Right lobe of liver (tissue), 6 donors: ENCODE measurements around the gene ABL2. TPM values are rescaled to one million over a fixed set of nuclear protein-coding genes. Genes with fewer than 3 reads are reported as not detected.

Experiments used
- ATAC-seq, 4 donors: fragments of 200-7000 bp; cut with Tn5 transposase; one replicate each; pipeline ENCODE4 v1.9.1; 2020; ENCODE audit warnings: mild to moderate bottlenecking in 4 of 4, moderate library complexity in 4 of 4
- DNase-seq, 3 donors: peaks; one replicate each; pipeline ENCODE4 v3.0.0-alpha.2; 2020
- H3K27ac ChIP-seq, 3 donors: fragments of 200-600 bp; one replicate each; pipeline ENCODE4 v1.8.0; 2022
- H3K27me3 ChIP-seq, 2 donors: fragments of 200-600 bp; one replicate each; pipeline ENCODE4 v1.8.0; 2022
- H3K36me3 ChIP-seq, 4 donors: fragments of 200-600 bp; sonication (generic) in 1 of 4; one replicate each; pipeline versions ENCODE4 v1.5.1 to v1.8.0; 2017 to 2022; ENCODE audit warnings: control low read depth in 1 of 4
- H3K4me1 ChIP-seq, 4 donors: fragments of 200-600 bp; sonication (generic) in 1 of 4; one replicate each; pipeline versions ENCODE4 v1.5.1 to v1.8.0; 2017 to 2022; ENCODE audit warnings: control low read depth in 1 of 4
- H3K4me3 ChIP-seq, 3 donors: fragments of 200-600 bp; one replicate each; pipeline ENCODE4 v1.8.0; 2022
- H3K9me3 ChIP-seq, 4 donors: fragments of 200-600 bp; sonication (generic) in 1 of 4; one replicate each; pipeline versions ENCODE4 v1.5.1 to v1.8.0; 2017 to 2022; ENCODE audit warnings: control low read depth in 1 of 4
- CTCF ChIP-seq, 4 donors: fragments of 200-600 bp in 3 of 4; fragments of 450-650 bp in 1 of 4; IDR thresholded peaks; one replicate each; pipeline versions ENCODE4 v1.5.1 to v1.8.0; 2016 to 2022; ENCODE audit warnings: antibody characterized with exemption in 4 of 4, mild to moderate bottlenecking in 2 of 4
- POLR2A ChIP-seq: fragments of 450-650 bp; IDR thresholded peaks from one replicate; pipeline ENCODE4 v1.6.1; 2017; ENCODE audit warnings: antibody characterized with exemption, mild to moderate bottlenecking
- WGBS: methylation state at CpG from one replicate; pipeline ENCODE4 v1.1.6; 2018; ENCODE audit warnings: low coverage, low lambda C conversion rate; ENCODE audit not compliant: insufficient coverage; ENCODE audit errors: missing lambda C conversion rate; 5-methylcytosine and 5-hydroxymethylcytosine counted together
- intact Hi-C, 2 donors: fragments of 100-400 bp; cut with DNase I; formaldehyde crosslinking; loops; one replicate each; pipeline versions ENCODE4 v1.11.2 to v1.14.1; 2022
- total RNA-seq, 6 experiments: library from RNA; depleted of rRNA in 2 of 6; stranded (reverse); fragments of >200 nt in 2 of 6; fragmentation: NEBNext Ultra II Directional in 3 of 6; extraction: Animal tissue kit (Norgen Biotek cat#: 25700) in 3 of 6; gene quantifications; one replicate each; pipeline versions ENCODE4 v1.1.0 to v1.2.4, GENCODE V29; 2016 to 2023
- donor health status: DM: no; HTN: yes; CAD: no.
- donor health status: DM: no; HTN: no; CAD: no.
- donor health status: DM: no; HTN: no; CAD: no.
- donor health status: DM: no; HTN: yes; CAD: no.
- donor health status: DM: no; HTN: yes; CAD: no.

The ABL2 gene
- total RNA-seq, 6 experiments from 2014 or later, result 3.8 to 7.7 (median 5.6) TPM

GRCh38 chr1:179156026-179156425 lies 73.5 kb downstream of the ABL2 start:
- Histone ChIP-seq H3K4me1 (peaks cover 0 to 26% (median 11%) of the 10 kb centered on the region in 4 donors), H3K4me3 (no peak overlapping the region), H3K36me3 (no peaks in the 10 kb centered on the region), H3K27me3 (no peaks in the 10 kb centered on the region), H3K9me3 (no peaks in the 10 kb centered on the region), H3K27ac (no peak overlapping the region)
- 90% methylated on average over 1 of the region's 1 CpG for WGBS
- ATAC-seq (no peak), DNase-seq (no peak)
- intact Hi-C loops, result no loop called here
- no peak for TF ChIP-seq CTCF (IDR thresholded peaks at IDR 0.05)
- no peak for TF ChIP-seq POLR2A

GRCh38 chr1:179155615-179156014 lies 73.9 kb downstream of the ABL2 start:
- no peak for TF ChIP-seq POLR2A
- no peak for TF ChIP-seq CTCF (IDR thresholded peaks at IDR 0.05)

GRCh38 chr1:179154437-179154836 lies 75.0 kb downstream of the ABL2 start:
- Histone ChIP-seq H3K4me1 (peaks cover 0 to 29% (median 12%) of the 10 kb centered on the region in 4 donors), H3K27ac (no peak overlapping the region), H3K36me3 (no peaks in the 10 kb centered on the region), H3K4me3 (no peak overlapping the region), H3K9me3 (no peaks in the 10 kb centered on the region), H3K27me3 (no peaks in the 10 kb centered on the region)
- ATAC-seq (no peak), DNase-seq (no peak)
- intact Hi-C loops, result no loop called here
- TF ChIP-seq CTCF (IDR thresholded peaks at IDR 0.05) (no peak), POLR2A (no peak)
- WGBS, result 100% methylated on average over 2 of the region's 4 CpGs

More at GRCh38 chr1:179155615-179156014, 73.9 kb downstream of the ABL2 start:
- ATAC-seq (no peak), DNase-seq (no peak)
- intact Hi-C loops, result no loop called here
- Histone ChIP-seq H3K9me3 (no peaks in the 10 kb centered on the region), H3K4me3 (no peak overlapping the region), H3K27ac (no peak overlapping the region), H3K36me3 (no peaks in the 10 kb centered on the region), H3K27me3 (no peaks in the 10 kb centered on the region), H3K4me1 (peaks cover 0 to 29% (median 12%) of the 10 kb centered on the region in 4 donors)
- no CpG with 5 or more reads among the region's 3 CpGs for WGBS

- no peaks in the 10 kb centered on the region for H3K36me3 ChIP-seq
- no peak overlapping the region for H3K4me3 ChIP-seq
- intact Hi-C loops, result no loop called here
- no peaks in the 10 kb centered on the region for H3K9me3 ChIP-seq
- WGBS, result 76% methylated on average over 5 of the region's 6 CpGs
- peak overlapping the region in 1 of 3 donors; percentile 39 for H3K27ac ChIP-seq
- DNase-seq (no peak), ATAC-seq (peak in 1 of 4 donors; percentile 21)
- H3K27me3 ChIP-seq, result no peaks in the 10 kb centered on the region
- H3K4me1 ChIP-seq, result peaks cover 0 to 29% (median 12%) of the 10 kb centered on the region in 4 donors
- TF ChIP-seq CTCF (IDR thresholded peaks at IDR 0.05) (no peak), POLR2A (no peak)
Measured at GRCh38 chr1:179153217-179153616, 76.3 kb downstream of the ABL2 start.
